ENCODE measurements around the gene DAG1. TPM values are rescaled to one million over a fixed set of nuclear protein-coding genes. Genes with fewer than 3 reads are reported as not detected.

The DAG1 gene
- total RNA-seq, 1 donor from 2014 or later = 118 TPM

- H3K27ac Mint-ChIP-seq = peak overlapping the region; percentile 21
- H3K36me3 Mint-ChIP-seq = peaks cover 13% of the 10 kb centered on the region
- H3K9me3 Mint-ChIP-seq = no peaks in the 10 kb centered on the region
- peaks cover 23% of the 10 kb centered on the region for H3K4me1 Mint-ChIP-seq
- H3K4me3 Mint-ChIP-seq = no peak overlapping the region
- no peaks in the 10 kb centered on the region for H3K27me3 Mint-ChIP-seq (ENCODE audit: low read depth)
- no peak for DNase-seq (ENCODE audit: low spot score in 2 of 2, unreplicated experiment in 2 of 2)
- TF ChIP-seq CTCF (IDR thresholded peaks at IDR 0.05; ENCODE audit: unreplicated experiment) = no peak
Observed at GRCh38 chr3:49498648-49499047, 28.6 kb downstream of the DAG1 start.

- no peaks in the 10 kb centered on the region for H3K27me3 Mint-ChIP-seq (ENCODE audit: low read depth)
- H3K4me3 Mint-ChIP-seq = no peak overlapping the region
- no peak for DNase-seq (ENCODE audit: low spot score in 2 of 2, unreplicated experiment in 2 of 2)
- H3K9me3 Mint-ChIP-seq = no peaks in the 10 kb centered on the region
- H3K4me1 Mint-ChIP-seq = peaks cover 19% of the 10 kb centered on the region
- H3K27ac Mint-ChIP-seq = peak overlapping the region; percentile 85
- H3K36me3 Mint-ChIP-seq = peaks cover 13% of the 10 kb centered on the region
- no peak for TF ChIP-seq CTCF (IDR thresholded peaks at IDR 0.05; ENCODE audit: unreplicated experiment)
Observed at GRCh38 chr3:49500205-49500731, 30.2 kb downstream of the DAG1 start.

- no peak overlapping the region for H3K4me3 Mint-ChIP-seq
- H3K36me3 Mint-ChIP-seq = peaks cover 13% of the 10 kb centered on the region
- H3K27me3 Mint-ChIP-seq (ENCODE audit: low read depth) = no peaks in the 10 kb centered on the region
- TF ChIP-seq CTCF (IDR thresholded peaks at IDR 0.05; ENCODE audit: unreplicated experiment) = no peak
- no peaks in the 10 kb centered on the region for H3K9me3 Mint-ChIP-seq
- DNase-seq (ENCODE audit: low spot score in 2 of 2, unreplicated experiment in 2 of 2) = no peak
- H3K27ac Mint-ChIP-seq = peak overlapping the region; percentile 85
- peaks cover 19% of the 10 kb centered on the region for H3K4me1 Mint-ChIP-seq
Observed at GRCh38 chr3:49500732-49501609, 30.9 kb downstream of the DAG1 start.

GRCh38 chr3:49501842-49502241 is 31.8 kb downstream of the DAG1 start:
- DNase-seq (ENCODE audit: low spot score in 2 of 2, unreplicated experiment in 2 of 2) = no peak
- peak overlapping the region; percentile 84 for H3K27ac Mint-ChIP-seq
- no peak for TF ChIP-seq CTCF (IDR thresholded peaks at IDR 0.05; ENCODE audit: unreplicated experiment)
- H3K4me1 Mint-ChIP-seq = peaks cover 19% of the 10 kb centered on the region
- no peaks in the 10 kb centered on the region for H3K27me3 Mint-ChIP-seq (ENCODE audit: low read depth)
- H3K4me3 Mint-ChIP-seq = no peak overlapping the region
- H3K9me3 Mint-ChIP-seq = no peaks in the 10 kb centered on the region
- peaks cover 13% of the 10 kb centered on the region for H3K36me3 Mint-ChIP-seq

- Mint-ChIP-seq H3K27me3 (ENCODE audit: low read depth) (no peaks in the 10 kb centered on the region), H3K4me3 (no peak overlapping the region), H3K36me3 (peaks cover 16% of the 10 kb centered on the region), H3K27ac (peak overlapping the region; percentile 75), H3K4me1 (peaks cover 2% of the 10 kb centered on the region), H3K9me3 (no peaks in the 10 kb centered on the region)
- DNase-seq (ENCODE audit: low spot score in 2 of 2, unreplicated experiment in 2 of 2) = no peak
- TF ChIP-seq CTCF (IDR thresholded peaks at IDR 0.05; ENCODE audit: unreplicated experiment) = no peak
Observed at GRCh38 chr3:49506906-49507305, 36.8 kb downstream of the DAG1 start.
